ENCODE results near the gene RPL38. TPM values are rescaled to one million over a fixed set of nuclear protein-coding genes. Genes with fewer than 3 reads are reported as not detected.

RPL38 gene
- total and polyA plus RNA-seq, 2 of the 4 experiments (the other 2 are of a cell fraction) = 111 to 527 TPM

GRCh38 chr17:74218436-74218835, 15.0 kb downstream of the RPL38 start:
- BruUV-seq (replicated peaks) = no TSS peak
- no peak overlapping the region for H3K4me3 ChIP-seq (ENCODE audit: insufficient read depth, low read depth, low read length)
- no peak overlapping the region for H3K4me2 ChIP-seq (ENCODE audit: low read depth, low read length)
- no peak overlapping the region for H2BK15ac ChIP-seq (ENCODE audit: low read depth, low read length)
- no peak overlapping the region for H3K4ac ChIP-seq (ENCODE audit: low read depth, low read length)
- H2BK120ac ChIP-seq (ENCODE audit: low read depth, low read length) = no peak overlapping the region
- H3K4me1 ChIP-seq (ENCODE audit: control insufficient read depth, insufficient read depth, low read length) = no peaks in the 10 kb centered on the region
- H3K27me3 ChIP-seq (ENCODE audit: control insufficient read depth, insufficient read depth, low read length) = no peaks in the 10 kb centered on the region; the same call in 1 of the 2 replicates
- H2BK20ac ChIP-seq (ENCODE audit: low read depth, low read length) = no peak overlapping the region
- no peak overlapping the region for H3K14ac ChIP-seq (replicated peaks; ENCODE audit: low read depth, low read length)
- H3K9ac ChIP-seq (ENCODE audit: low read depth, low read length) = no peak overlapping the region
- H4K20me1 ChIP-seq (ENCODE audit: insufficient read depth, low read length) = no peaks in the 10 kb centered on the region
- WGBS, 2 experiments (ENCODE audit: extremely low coverage in 2 of 2, insufficient read length in 1 of 2) = no CpG with 5 or more reads among the region's 8 CpGs
- H3K79me1 ChIP-seq (ENCODE audit: low read depth in 1 of 2, low read length in 2 of 2) = no peaks in the 10 kb centered on the region
- H2AK5ac ChIP-seq (ENCODE audit: low read depth, low read length) = no peak overlapping the region
- CTCF ChIA-PET = interaction anchor here (0.6 kb wide), 1 partner anchor 119 kb away, joined by 4 read pairs; no protein-coding TSS in a partner anchor
- no peak overlapping the region for H3K18ac ChIP-seq (ENCODE audit: low read depth, low read length)
- no peak overlapping the region for H4K8ac ChIP-seq (ENCODE audit: low read depth in 2 of 2, low read length in 2 of 2)
- ATAC-seq (ENCODE audit: low read depth) = no peak
- no peak overlapping the region for H3K56ac ChIP-seq (ENCODE audit: extremely low read depth, insufficient read depth, low read length)
- H2AFZ ChIP-seq (replicated peaks; ENCODE audit: low read length, poor library complexity) = no peak overlapping the region
- H3K27ac ChIP-seq (ENCODE audit: insufficient read depth, low read length) = no peak overlapping the region
- H3K23ac ChIP-seq (ENCODE audit: low read depth, low read length) = no peak overlapping the region
- no peak overlapping the region for H2AK9ac ChIP-seq (replicated peaks; ENCODE audit: low read depth, low read length, poor library complexity)
- H2BK5ac ChIP-seq (ENCODE audit: low read depth, low read length, poor library complexity, severe bottlenecking) = no peak overlapping the region
- no peaks in the 10 kb centered on the region for H3K9me3 ChIP-seq (ENCODE audit: control insufficient read depth, insufficient read depth, low read length)
- TF ChIP-seq SMC3 (IDR thresholded peaks at IDR 0.05; ENCODE audit: low read depth, low read length) = no peak
- TF ChIP-seq MAZ (IDR thresholded peaks at IDR 0.05; ENCODE audit: borderline replicate concordance, low read depth, low read length) = no peak
- no peak for TF ChIP-seq NFE2L2 (IDR thresholded peaks at IDR 0.05; ENCODE audit: low read depth, low read length)
- no peak overlapping the region for H4K91ac ChIP-seq (ENCODE audit: insufficient read depth, low read depth, low read length)
- no peaks in the 10 kb centered on the region for H3K9me1 ChIP-seq (ENCODE audit: insufficient read depth, low read length)
- intact Hi-C loops (cut with micrococcal nuclease) = no loop called here
- in situ Hi-C loops (cut with MboI; ENCODE audit: low sequenced_read_pairs) = loop anchor here (25.0 kb wide), 1 partner anchor 644 kb away; the partner anchor contains the start of genes FDXR and GRIN2C
- POLR2A ChIA-PET (ENCODE audit: unreplicated experiment) = no interaction called here
- no peak for DNase-seq
- no peak overlapping the region for H4K5ac ChIP-seq (ENCODE audit: low read depth, low read length)
- dilution Hi-C loops (cut with HindIII; ENCODE audit: low sequenced_read_pairs, unreplicated experiment) = no loop called here
- H3K36me3 ChIP-seq (ENCODE audit: control insufficient read depth, insufficient read depth, low read length) = no peaks in the 10 kb centered on the region
